H9 (cell line): ENCODE measurements around the gene SEMA5A. TPM values are rescaled to one million over a fixed set of nuclear protein-coding genes. Genes with fewer than 3 reads are reported as not detected.

Source experiments
- DNase-seq: peaks from one replicate; pipeline ENCODE4 v3.0.0-alpha.2; 2017
- H2AFZ ChIP-seq: one replicate; pipeline ENCODE4 v1.6.1; 2013; ENCODE audit warnings: mild to moderate bottlenecking, low read length, control low read depth, moderate library complexity
- H2AK5ac ChIP-seq: 2 replicates; pipeline ENCODE4 v1.6.1; 2013; ENCODE audit warnings: low read length, control low read depth, mixed read lengths; ENCODE audit not compliant: insufficient read length
- H2BK120ac ChIP-seq: one replicate; pipeline ENCODE4 v1.6.1; 2013; ENCODE audit warnings: low read depth, mild to moderate bottlenecking, low read length, control low read depth, inconsistent platforms; ENCODE audit not compliant: poor library complexity, severe bottlenecking
- H2BK12ac ChIP-seq: 2 replicates; pipeline ENCODE4 v1.6.1; 2013; ENCODE audit warnings: low read length, control low read depth, mixed read lengths, low read depth; ENCODE audit not compliant: insufficient read length
- H2BK15ac ChIP-seq: 2 replicates; pipeline ENCODE4 v1.6.1; 2013; ENCODE audit warnings: low read depth, low read length, control low read depth
- H2BK20ac ChIP-seq: one replicate; pipeline ENCODE4 v1.6.1; 2013; ENCODE audit warnings: low read depth, mild to moderate bottlenecking, low read length, control low read depth, inconsistent platforms; ENCODE audit not compliant: poor library complexity, severe bottlenecking
- H2BK5ac ChIP-seq: 2 replicates; pipeline ENCODE4 v1.6.1; 2013; ENCODE audit warnings: low read length, control low read depth, mixed read lengths; ENCODE audit not compliant: insufficient read length
- H3K14ac ChIP-seq: 2 replicates; pipeline ENCODE4 v1.6.1; 2013; ENCODE audit warnings: low read length, control low read depth; ENCODE audit not compliant: insufficient read depth
- H3K18ac ChIP-seq: 2 replicates; pipeline ENCODE4 v1.6.1; 2013; ENCODE audit warnings: low read depth, mild to moderate bottlenecking, mixed read lengths, low read length, control low read depth; ENCODE audit not compliant: insufficient read length
- H3K23ac ChIP-seq: 2 replicates; pipeline ENCODE4 v1.6.1; 2013; ENCODE audit warnings: low read length, control low read depth, mixed read lengths, low read depth; ENCODE audit not compliant: insufficient read length
- H3K23me2 ChIP-seq: 2 replicates; pipeline ENCODE4 v1.6.1; 2013; ENCODE audit warnings: low read depth, mild to moderate bottlenecking, mixed read lengths, low read length, control low read depth; ENCODE audit not compliant: insufficient read length, poor library complexity, severe bottlenecking
- H3K27ac ChIP-seq: 2 replicates; pipeline ENCODE4 v1.5.1; 2013; ENCODE audit warnings: low read length, control low read depth, mixed read lengths, low read depth; ENCODE audit not compliant: insufficient read length
- H3K27me3 ChIP-seq: 2 replicates; pipeline ENCODE4 v1.6.1; 2013; ENCODE audit warnings: low read length, control low read depth, inconsistent platforms; ENCODE audit not compliant: insufficient read depth
- H3K4ac ChIP-seq: 2 replicates; pipeline ENCODE4 v1.6.1; 2013; ENCODE audit warnings: low read depth, mild to moderate bottlenecking, control low read depth, inconsistent platforms, low read length, moderate library complexity
- H3K4me1 ChIP-seq: 2 replicates; pipeline ENCODE4 v1.6.1; 2013; ENCODE audit warnings: low read length, control low read depth, inconsistent platforms; ENCODE audit not compliant: insufficient read depth
- H3K4me2 ChIP-seq: 2 replicates; pipeline ENCODE4 v1.6.1; 2013; ENCODE audit warnings: low read length, control low read depth, mixed read lengths; ENCODE audit not compliant: insufficient read length, insufficient read depth
- H3K56ac ChIP-seq: 2 replicates; pipeline ENCODE4 v1.6.1; 2013; ENCODE audit warnings: low read depth, mild to moderate bottlenecking, mixed read lengths, low read length, control low read depth; ENCODE audit not compliant: insufficient read length
- H3K79me1 ChIP-seq: 2 replicates; pipeline ENCODE4 v1.6.1; 2013; ENCODE audit warnings: low read depth, mild to moderate bottlenecking, moderate library complexity, low read length, control low read depth, inconsistent platforms; ENCODE audit not compliant: insufficient read depth, poor library complexity, severe bottlenecking
- H3K79me2 ChIP-seq: 2 replicates; pipeline ENCODE4 v1.6.1; 2013; ENCODE audit warnings: low read length, control low read depth, inconsistent platforms; ENCODE audit not compliant: insufficient read depth
- H3K9ac ChIP-seq: 2 replicates; pipeline ENCODE4 v1.6.1; 2013; ENCODE audit warnings: low read length, control low read depth, mixed read lengths; ENCODE audit not compliant: insufficient read length; ENCODE audit errors: extremely low read depth
- H3K9me3 ChIP-seq: one replicate; pipeline ENCODE4 v1.6.1; 2013; ENCODE audit warnings: low read depth, low read length, inconsistent platforms; ENCODE audit not compliant: control insufficient read depth
- H3T11ph ChIP-seq: one replicate; pipeline ENCODE4 v1.6.1; 2013; ENCODE audit warnings: mild to moderate bottlenecking, low read length, control low read depth, inconsistent platforms
- H4K20me1 ChIP-seq: one replicate; pipeline ENCODE4 v1.6.1; 2013; ENCODE audit not compliant: control insufficient read depth, insufficient read length, insufficient read depth
- H4K5ac ChIP-seq: 2 replicates; pipeline ENCODE4 v1.6.1; 2013; ENCODE audit warnings: low read depth, mild to moderate bottlenecking, mixed read lengths, low read length, control low read depth; ENCODE audit not compliant: insufficient read length
- H4K8ac ChIP-seq: replicated peaks from 2 replicates; pipeline ENCODE4 v1.6.1; 2013; ENCODE audit warnings: low read length, control low read depth, mixed read lengths, low read depth; ENCODE audit not compliant: insufficient read length
- H4K91ac ChIP-seq: 2 replicates; pipeline ENCODE4 v1.6.1; 2013; ENCODE audit warnings: low read depth, mild to moderate bottlenecking, moderate library complexity, mixed read lengths, low read length, control low read depth; ENCODE audit not compliant: insufficient read length
- H3K27ac Mint-ChIP-seq, 3 experiments: 2 replicates in 2 of 3; 3 replicates in 1 of 3; pipeline ENCODE4 v1.8.0; 2020 to 2021; ENCODE audit warnings: mixed read lengths in 3 of 3, mild to moderate bottlenecking in 1 of 3, moderate library complexity in 1 of 3
- H3K27me3 Mint-ChIP-seq: 2 replicates; pipeline ENCODE4 v1.8.0; 2021; ENCODE audit warnings: low read depth, mild to moderate bottlenecking, moderate library complexity, mixed read lengths
- H3K36me3 Mint-ChIP-seq, 3 experiments: 2 replicates in 2 of 3; 3 replicates in 1 of 3; pipeline ENCODE4 v1.8.0; 2020 to 2021; ENCODE audit warnings: low read depth in 3 of 3, mixed read lengths in 3 of 3; ENCODE audit not compliant: insufficient read depth in 1 of 3
- H3K4me1 Mint-ChIP-seq, 2 experiments: 2 replicates each; pipeline ENCODE4 v1.8.0; 2020; ENCODE audit warnings: mixed read lengths in 2 of 2
- H3K4me3 Mint-ChIP-seq, 2 experiments: 2 replicates in 1 of 2; 3 replicates in 1 of 2; pipeline ENCODE4 v1.8.0; 2020 to 2021; ENCODE audit warnings: mild to moderate bottlenecking in 2 of 2, mixed read lengths in 2 of 2, moderate library complexity in 1 of 2
- H3K9me3 Mint-ChIP-seq, 2 experiments: 2 replicates in 1 of 2; 3 replicates in 1 of 2; pipeline ENCODE4 v1.8.0; 2020; ENCODE audit warnings: mild to moderate bottlenecking in 2 of 2, mixed read lengths in 2 of 2, moderate library complexity in 1 of 2
- CTCF ChIP-seq: fragments of 200-600 bp; sonication (generic); conservative IDR thresholded peaks from 3 replicates; pipeline ENCODE4 v1.8.0; 2021; ENCODE audit warnings: antibody characterized with exemption, mild to moderate bottlenecking
- WGBS: extraction: QIAGEN DNeasy Blood & Tissue Kit; methylation state at CpG from one replicate; pipeline ENCODE4 v1.1.7; 2013; ENCODE audit warnings: missing lambda C conversion rate, low lambda C conversion rate, mixed read lengths; ENCODE audit not compliant: insufficient read length; ENCODE audit errors: extremely low coverage; 5-methylcytosine and 5-hydroxymethylcytosine counted together
- total RNA-seq: library from RNA; stranded (reverse); gene quantifications from 2 replicates; pipeline ENCODE4 v1.2.1, GENCODE V29; 2021

SEMA5A gene
- total RNA-seq, 1 experiment from 2014 or later, result 4.3 TPM

DNA sequence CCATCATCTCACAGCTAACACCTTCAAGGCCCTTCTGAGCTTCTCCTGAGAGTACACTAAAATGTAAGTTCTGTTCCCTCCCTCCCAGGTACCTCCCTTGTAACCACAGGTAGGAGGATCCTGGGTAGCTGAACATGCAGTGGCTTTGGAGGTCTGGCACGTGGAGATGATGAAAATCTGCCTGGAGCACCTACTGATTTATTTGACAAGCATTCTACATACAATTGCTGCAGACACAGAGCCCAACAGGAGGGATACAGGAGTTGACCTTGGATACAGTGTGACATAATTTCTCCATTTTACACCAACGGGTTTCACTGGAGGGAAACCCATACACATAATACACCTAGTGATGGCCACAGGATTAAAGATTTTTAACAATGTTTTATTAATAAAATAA is 478.7 kb downstream of the SEMA5A start:
- no peak overlapping the region for H3K56ac ChIP-seq
- no peaks in the 10 kb centered on the region for H3K9me3 Mint-ChIP-seq

More for the DNA sequence above, 478.7 kb downstream of the SEMA5A start:
- H3K18ac ChIP-seq, result no peak overlapping the region
- Mint-ChIP-seq H3K4me1 (no peaks in the 10 kb centered on the region), H3K27me3 (no peaks in the 10 kb centered on the region; the same call in 1 of the 2 replicates), H3K36me3 (no peaks in the 10 kb centered on the region; a peak in 4 of 7 replicates), H3K4me3 (no peak overlapping the region), H3K27ac (no peak overlapping the region)
- no peak overlapping the region for H2BK20ac ChIP-seq
- H2BK120ac ChIP-seq, result no peak overlapping the region
- no peaks in the 10 kb centered on the region for H3K79me2 ChIP-seq
- no peak overlapping the region for H2AK5ac ChIP-seq
- no peak overlapping the region for H2BK15ac ChIP-seq
- H2AFZ ChIP-seq, result no peak overlapping the region
- no peak overlapping the region for H2BK12ac ChIP-seq
- H3K4ac ChIP-seq, result no peak overlapping the region
- H3K4me2 ChIP-seq, result no peak overlapping the region
- TF ChIP-seq CTCF, result no peak
- H3T11ph ChIP-seq, result no peak overlapping the region
- no peak overlapping the region for H3K9ac ChIP-seq
- H4K20me1 ChIP-seq, result no peaks in the 10 kb centered on the region
- H3K23ac ChIP-seq, result no peak overlapping the region
- no peaks in the 10 kb centered on the region for H3K4me1 ChIP-seq
- DNase-seq, result no peak
- H3K27ac ChIP-seq, result no peak overlapping the region
- H4K8ac ChIP-seq, result no peak overlapping the region
- H2BK5ac ChIP-seq, result no peak overlapping the region
- no peak overlapping the region for H3K14ac ChIP-seq
- H4K5ac ChIP-seq, result no peak overlapping the region
- no peaks in the 10 kb centered on the region for H3K9me3 ChIP-seq
- WGBS, result no CpG with 5 or more reads among the region's 2 CpGs
- no peak overlapping the region for H4K91ac ChIP-seq
- H3K79me1 ChIP-seq, result no peaks in the 10 kb centered on the region
- no peaks in the 10 kb centered on the region for H3K23me2 ChIP-seq
- no peaks in the 10 kb centered on the region for H3K27me3 ChIP-seq
